Measurements from ENCODE around the gene PFDN4.

DNA sequence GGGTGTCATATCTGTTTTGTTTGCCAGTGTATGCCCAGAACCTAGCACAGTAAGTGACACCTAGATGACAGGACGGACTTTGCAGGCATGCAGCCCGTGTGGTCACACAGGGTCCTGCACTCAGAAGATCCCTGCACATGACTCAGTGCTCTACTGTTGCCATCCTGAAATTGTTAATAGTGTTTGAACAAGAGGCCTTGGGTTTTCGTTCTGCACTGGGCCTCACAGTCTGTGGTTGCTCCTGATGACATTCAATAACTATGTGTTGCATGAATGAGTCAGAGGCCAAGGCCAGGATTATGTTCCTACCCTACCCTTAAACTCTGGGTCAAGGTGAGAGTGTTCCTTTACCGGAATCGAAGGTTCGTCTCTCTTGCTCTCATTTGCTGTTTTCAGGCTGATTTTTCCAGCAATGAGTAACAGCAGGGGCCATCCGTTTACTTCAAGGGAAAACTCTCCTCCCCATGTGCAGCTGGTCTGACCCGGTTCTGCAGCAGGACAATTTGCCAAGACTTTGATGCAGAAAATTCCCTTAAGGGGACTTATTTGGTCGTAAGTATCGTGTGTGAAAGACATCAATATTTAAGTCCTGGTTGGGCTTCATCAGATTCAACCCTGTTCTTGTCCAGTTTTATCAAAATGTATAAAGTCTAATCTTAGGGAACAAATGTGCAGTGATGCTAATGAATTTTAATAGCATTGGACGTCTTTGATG is 13.0 kb upstream of the PFDN4 start:
- TF ChIP-seq, protein P1, sequence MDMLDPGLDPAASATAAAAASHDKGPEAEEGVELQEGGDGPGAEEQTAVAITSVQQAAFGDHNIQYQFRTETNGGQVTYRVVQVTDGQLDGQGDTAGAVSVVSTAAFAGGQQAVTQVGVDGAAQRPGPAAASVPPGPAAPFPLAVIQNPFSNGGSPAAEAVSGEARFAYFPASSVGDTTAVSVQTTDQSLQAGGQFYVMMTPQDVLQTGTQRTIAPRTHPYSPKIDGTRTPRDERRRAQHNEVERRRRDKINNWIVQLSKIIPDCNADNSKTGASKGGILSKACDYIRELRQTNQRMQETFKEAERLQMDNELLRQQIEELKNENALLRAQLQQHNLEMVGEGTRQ (IDR thresholded peaks at IDR 0.05; ENCODE audit: low read depth, low read length): no peak
- no peak for TF ChIP-seq CTCF (conservative IDR thresholded peaks at IDR 0.05; ENCODE audit: low read depth, low read length)
- TF ChIP-seq RCOR1 (IDR thresholded peaks at IDR 0.05; ENCODE audit: insufficient replicate concordance, low read length): no peak
- no peak for TF ChIP-seq RFX5 (IDR thresholded peaks at IDR 0.05; ENCODE audit: low read depth, low read length)
- TF ChIP-seq MAFK (IDR thresholded peaks at IDR 0.05; ENCODE audit: low read depth, low read length): no peak
- TF ChIP-seq POLR2A (IDR thresholded peaks at IDR 0.05; ENCODE audit: low read depth, low read length): no peak
- no peak for TF ChIP-seq ELK1 (IDR thresholded peaks at IDR 0.05; ENCODE audit: borderline replicate concordance, low read depth, low read length)
- TF ChIP-seq BHLHE40 (IDR thresholded peaks at IDR 0.05; ENCODE audit: low read depth, low read length): no peak
- TF ChIP-seq RAD21 (IDR thresholded peaks at IDR 0.05; ENCODE audit: low read length): no peak
- TF ChIP-seq NFE2L2 (IDR thresholded peaks at IDR 0.05; ENCODE audit: low read depth, low read length): no peak
